ENCODE results near the gene APBB1IP.
"Not testable (repeated sequence)": the region's sequence is repeated elsewhere in the genome, so short reads cannot be mapped to it uniquely, and the experiment has no call there.

The APBB1IP gene

DNA sequence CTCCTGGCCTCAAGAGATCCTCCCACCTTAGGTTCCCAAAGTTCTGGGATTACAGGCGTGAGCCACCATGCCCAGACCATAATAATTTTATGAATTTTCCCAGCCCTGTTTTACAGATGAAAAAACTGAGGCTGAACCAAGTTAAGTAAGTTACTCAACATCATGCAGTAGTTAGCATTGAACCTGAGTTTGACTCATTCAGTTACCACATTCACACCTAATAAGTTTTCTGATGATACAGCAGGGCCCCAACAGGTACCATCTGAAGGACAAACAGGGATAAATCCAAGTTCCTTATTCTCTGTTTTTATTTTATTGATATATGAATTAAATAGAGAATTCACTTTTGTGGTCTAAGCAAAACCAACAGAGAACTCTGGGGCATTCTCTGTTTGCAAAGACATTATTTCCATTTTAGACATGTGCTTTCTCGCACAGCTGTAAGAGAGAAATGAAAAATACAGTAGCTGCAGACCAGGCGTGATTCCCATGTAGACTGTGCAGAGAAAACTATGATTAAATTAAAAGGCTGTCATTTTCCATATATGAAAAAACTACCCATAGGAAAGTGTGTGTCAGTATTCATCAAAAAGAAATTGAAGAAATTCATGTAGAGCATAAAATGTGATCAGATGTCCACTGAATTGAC is 26.6 kb downstream of the APBB1IP start:
- no peak overlapping the region for H3K4me3 ChIP-seq (ENCODE audit: low read depth, low read length)
- TF ChIP-seq, protein P1, sequence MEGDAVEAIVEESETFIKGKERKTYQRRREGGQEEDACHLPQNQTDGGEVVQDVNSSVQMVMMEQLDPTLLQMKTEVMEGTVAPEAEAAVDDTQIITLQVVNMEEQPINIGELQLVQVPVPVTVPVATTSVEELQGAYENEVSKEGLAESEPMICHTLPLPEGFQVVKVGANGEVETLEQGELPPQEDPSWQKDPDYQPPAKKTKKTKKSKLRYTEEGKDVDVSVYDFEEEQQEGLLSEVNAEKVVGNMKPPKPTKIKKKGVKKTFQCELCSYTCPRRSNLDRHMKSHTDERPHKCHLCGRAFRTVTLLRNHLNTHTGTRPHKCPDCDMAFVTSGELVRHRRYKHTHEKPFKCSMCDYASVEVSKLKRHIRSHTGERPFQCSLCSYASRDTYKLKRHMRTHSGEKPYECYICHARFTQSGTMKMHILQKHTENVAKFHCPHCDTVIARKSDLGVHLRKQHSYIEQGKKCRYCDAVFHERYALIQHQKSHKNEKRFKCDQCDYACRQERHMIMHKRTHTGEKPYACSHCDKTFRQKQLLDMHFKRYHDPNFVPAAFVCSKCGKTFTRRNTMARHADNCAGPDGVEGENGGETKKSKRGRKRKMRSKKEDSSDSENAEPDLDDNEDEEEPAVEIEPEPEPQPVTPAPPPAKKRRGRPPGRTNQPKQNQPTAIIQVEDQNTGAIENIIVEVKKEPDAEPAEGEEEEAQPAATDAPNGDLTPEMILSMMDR (conservative IDR thresholded peaks at IDR 0.05; ENCODE audit: low read depth, low read length): no peak
- no peak for DNase-seq (ENCODE audit: low read depth)

DNA sequence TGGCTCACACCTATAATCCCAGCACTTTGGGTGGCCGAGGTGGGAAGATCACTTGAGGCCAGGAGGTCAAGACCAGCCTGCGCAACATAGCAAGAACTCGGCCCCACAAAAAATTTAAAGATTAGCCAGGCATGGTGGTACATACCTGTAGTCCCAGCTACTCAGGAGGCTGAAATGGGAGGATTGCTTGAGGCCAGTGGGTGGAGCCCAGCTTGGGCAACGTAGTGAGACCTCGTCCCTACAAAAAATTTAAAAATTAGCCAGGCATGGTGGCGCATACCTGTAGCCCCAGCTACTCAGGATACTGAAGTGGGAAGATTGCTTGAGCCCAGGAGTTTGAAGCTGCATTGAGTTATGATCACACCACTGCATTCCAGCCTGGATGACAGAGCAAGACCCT is 28.4 kb downstream of the APBB1IP start:
- not testable (repeated sequence) for DNase-seq (ENCODE audit: low read depth); H3K4me3 ChIP-seq (ENCODE audit: low read depth, low read length)

DNA sequence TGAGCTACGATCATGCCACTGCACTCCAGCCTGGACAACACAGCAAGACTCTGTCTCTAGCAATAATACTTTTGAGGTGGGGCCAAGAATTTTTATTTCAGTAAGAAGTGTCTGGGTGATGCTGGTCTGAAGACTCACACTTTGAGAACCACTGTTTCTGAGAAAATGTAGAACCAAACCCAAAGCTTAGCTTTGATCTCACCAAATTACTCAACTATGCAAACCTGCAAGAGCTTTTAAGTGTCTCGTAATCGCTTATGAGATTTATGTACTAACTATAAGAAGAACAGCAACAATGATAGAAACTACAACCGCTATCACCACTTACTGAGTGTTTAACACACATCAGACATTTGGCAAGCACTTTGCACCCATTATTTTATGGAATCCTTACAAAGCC is 29.5 kb downstream of the APBB1IP start:
- H3K4me3 ChIP-seq (ENCODE audit: low read depth, low read length): no peak overlapping the region
- TF ChIP-seq, protein P1 (conservative IDR thresholded peaks at IDR 0.05; ENCODE audit: low read depth, low read length): no peak
- no peak for DNase-seq (ENCODE audit: low read depth)

DNA sequence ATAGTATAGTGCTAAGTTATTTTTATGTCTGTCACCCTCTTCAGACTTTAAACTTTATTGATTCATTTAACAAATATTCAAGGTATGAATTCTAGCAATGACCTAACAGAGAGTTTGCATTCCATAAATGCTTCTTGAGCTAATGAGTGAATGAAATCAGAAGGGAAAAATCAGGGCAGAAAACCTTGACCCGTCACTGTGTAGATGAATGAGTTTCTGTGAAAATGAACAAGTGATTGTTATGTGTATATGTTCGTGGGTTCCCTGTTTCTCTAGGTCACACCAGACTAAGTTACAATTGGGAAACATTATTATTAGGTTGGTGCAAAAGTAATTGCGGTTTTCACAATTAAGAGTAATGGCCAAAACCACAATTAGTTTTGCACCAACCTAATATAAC is 30.1 kb downstream of the APBB1IP start:
- TF ChIP-seq, protein P1 (conservative IDR thresholded peaks at IDR 0.05; ENCODE audit: low read depth, low read length): no peak
- no peak overlapping the region for H3K4me3 ChIP-seq (ENCODE audit: low read depth, low read length)
- DNase-seq (ENCODE audit: low read depth): peak; percentile 5

DNA sequence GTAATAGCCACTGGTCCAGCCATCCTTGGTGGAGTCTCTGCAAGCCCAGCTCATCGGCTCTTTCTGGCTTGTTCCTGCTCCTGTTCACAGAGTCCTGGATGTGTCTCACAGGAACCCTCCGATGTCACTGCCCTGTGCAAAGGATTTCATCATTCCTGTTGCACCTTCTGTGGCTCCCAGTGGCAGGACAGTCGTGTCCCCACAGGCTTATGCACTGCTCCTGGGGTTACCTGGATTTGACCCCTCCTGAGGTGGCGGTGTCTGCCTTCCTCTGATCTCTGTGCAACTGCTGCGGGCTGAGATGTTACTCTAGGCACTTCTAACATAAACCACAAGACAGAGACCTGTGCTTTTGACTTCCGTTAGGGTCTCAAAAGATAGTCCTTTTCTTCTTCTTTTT is 30.6 kb downstream of the APBB1IP start:
- TF ChIP-seq, protein P1 (conservative IDR thresholded peaks at IDR 0.05; ENCODE audit: low read depth, low read length): no peak
- DNase-seq (ENCODE audit: low read depth): no peak
- H3K4me3 ChIP-seq (ENCODE audit: low read depth, low read length): no peak overlapping the region

DNA sequence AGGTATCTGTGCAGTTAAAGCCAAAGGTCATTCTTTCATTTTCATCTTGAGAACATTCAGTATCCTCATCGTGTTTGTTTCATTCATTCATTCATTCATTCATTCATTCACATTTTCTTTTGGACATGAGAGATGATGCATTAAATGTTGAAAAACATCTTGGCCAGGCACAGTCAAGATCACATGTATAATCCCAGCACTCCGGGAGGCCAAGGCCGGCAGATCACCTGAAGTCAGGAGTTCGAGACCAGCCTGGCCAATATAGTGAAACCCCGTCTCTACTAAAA is 34.3 kb downstream of the APBB1IP start:
- TF ChIP-seq, protein P1 (conservative IDR thresholded peaks at IDR 0.05; ENCODE audit: low read depth, low read length): no peak
- no peak overlapping the region for H3K4me3 ChIP-seq (ENCODE audit: low read depth, low read length)
- DNase-seq (ENCODE audit: low read depth): no peak

DNA sequence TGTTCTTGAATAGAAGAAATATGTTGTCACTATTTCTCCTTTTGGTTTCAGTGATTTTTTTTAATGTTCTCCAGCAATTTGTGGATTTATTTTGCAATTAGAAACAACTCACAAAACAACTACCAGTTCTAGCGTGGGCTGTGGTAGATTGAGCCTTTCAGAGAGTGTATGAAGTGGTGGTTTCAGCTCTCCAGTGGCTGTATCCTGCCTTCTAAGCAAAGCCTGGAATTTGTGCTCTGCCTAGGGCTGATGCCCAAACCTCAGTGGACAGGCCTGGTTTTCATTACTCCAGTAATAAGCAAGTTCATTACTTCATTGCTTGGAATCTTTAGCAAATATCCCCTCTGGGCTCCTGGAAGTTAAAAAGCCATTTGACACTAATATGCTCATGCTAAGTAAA is 35.9 kb downstream of the APBB1IP start:
- no peak for DNase-seq (ENCODE audit: low read depth)
- TF ChIP-seq, protein P1 (conservative IDR thresholded peaks at IDR 0.05; ENCODE audit: low read depth, low read length): no peak
- no peak overlapping the region for H3K4me3 ChIP-seq (ENCODE audit: low read depth, low read length)

DNA sequence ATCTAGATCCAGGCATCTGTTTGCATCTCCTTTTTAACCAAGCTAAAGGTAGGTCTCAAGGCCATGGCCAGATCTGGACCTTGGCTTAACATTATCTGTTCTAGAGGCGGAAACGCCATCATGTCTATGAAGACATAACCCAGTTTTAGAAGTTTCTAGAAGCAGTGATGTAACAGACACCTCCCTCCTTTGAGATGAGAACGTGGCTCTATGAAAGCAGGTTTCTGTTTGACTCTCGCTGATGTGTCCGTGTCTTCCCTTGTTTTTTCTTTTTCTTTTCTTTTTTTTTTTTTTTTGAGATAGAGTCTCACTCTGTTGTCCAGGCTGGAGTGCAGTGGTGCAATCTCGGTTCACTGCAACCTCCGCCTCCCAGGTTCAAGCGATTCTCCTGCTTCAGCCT is 36.7 kb downstream of the APBB1IP start:
- DNase-seq (ENCODE audit: low read depth); H3K4me3 ChIP-seq (ENCODE audit: low read depth, low read length): not testable (repeated sequence)

Data from choroid plexus epithelial cell (primary cell).